AML-193 (cell line): Measurements from ENCODE around the gene CHCHD5.

Experiments
- DNase-seq, 2 experiments: peaks; one replicate each; lab custom pipeline; 2025; lab: John Stamatoyannopoulos, UW

Gene CHCHD5

DNA sequence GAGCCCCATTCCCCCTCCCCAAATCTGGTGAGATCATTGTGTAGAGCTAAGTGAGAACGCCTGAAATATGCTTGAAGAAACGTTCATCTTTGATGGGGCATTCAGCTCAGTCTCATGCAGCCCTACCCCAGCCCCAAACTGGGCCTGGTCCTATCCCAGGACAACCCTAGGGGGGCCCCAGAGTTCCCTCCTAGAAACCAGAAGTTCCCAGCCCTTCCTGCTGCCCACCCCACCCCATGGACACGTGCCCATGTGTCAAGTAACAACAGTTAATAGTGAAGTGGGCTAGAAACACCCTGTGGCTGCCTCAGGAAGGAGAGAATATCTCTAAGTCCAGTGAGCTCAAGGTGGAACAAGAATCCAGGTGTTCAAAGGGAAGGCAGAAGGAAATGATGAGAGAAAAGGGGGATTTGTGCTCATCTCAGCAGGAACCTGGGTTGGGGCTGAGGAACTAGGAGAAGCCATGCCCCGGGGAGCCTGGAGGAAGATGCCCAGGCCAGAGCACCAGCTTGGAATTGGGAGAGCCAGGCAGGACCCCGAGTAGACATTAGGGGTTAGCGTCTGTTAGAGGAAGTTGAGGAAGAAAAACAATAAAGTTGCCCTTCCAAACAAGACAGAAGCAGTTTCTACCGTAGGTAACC, 41.2 kb downstream of the CHCHD5 start:
- no peak for DNase-seq

- peak; percentile 56 to 74 for DNase-seq
Observed at GRCh38 chr2:112626604-112627059, 42.2 kb downstream of the CHCHD5 start.

GRCh38 chr2:112627060-112628040, 42.9 kb downstream of the CHCHD5 start:
- DNase-seq: peak; percentile 86 to 90

DNA sequence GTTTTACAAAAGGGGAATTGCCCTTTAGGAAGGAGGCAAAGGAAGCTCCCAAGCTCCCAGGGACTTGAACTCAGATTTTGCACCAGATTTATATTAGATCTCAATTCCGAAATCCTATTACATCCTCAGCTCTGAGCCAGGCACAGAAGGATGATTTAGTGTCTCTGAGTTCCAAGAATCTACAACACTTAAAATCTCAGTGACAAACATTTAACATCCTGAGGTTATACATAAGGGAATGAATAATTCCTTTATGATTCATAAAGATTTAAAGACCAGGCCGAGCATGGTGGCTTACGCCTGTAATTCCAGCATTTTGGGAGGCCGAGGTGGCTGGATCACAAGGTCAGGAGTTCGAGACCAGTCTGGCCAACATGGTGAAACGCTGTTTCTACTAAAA, 44.8 kb downstream of the CHCHD5 start:
- DNase-seq: no peak

DNA sequence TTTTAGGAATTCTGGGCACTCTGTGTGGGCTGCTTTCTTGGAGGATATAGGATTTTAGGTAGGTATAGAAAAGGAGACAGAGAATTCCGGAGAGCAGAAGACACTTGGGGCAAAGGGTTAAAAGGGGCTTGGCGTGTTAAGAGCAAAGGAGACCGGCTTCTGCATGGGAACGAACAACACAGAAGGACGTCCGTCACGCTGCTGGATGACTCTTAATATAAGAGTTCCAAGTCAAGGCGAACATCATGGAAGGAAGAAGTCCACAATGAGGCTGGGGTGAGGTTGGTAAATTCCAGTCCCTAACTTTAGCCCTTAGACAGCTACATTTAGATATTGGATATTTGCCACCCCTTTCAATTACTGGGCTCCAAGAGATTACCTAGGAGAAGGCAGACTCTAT, 45.4 kb downstream of the CHCHD5 start:
- DNase-seq: no peak

GRCh38 chr2:112630268-112630667, 45.9 kb downstream of the CHCHD5 start:
- no peak for DNase-seq

- no peak for DNase-seq
Observed at GRCh38 chr2:112633708-112634107, 49.3 kb downstream of the CHCHD5 start.

GRCh38 chr2:112634153-112634873, 49.9 kb downstream of the CHCHD5 start:
- DNase-seq: no peak

GRCh38 chr2:112634874-112635157, 50.4 kb downstream of the CHCHD5 start:
- no peak for DNase-seq

- peak in 1 of 2 experiments; percentile 21 for DNase-seq
Observed at GRCh38 chr2:112636605-112637288, 52.3 kb downstream of the CHCHD5 start.

GRCh38 chr2:112637289-112637660, 52.9 kb downstream of the CHCHD5 start:
- no peak for DNase-seq
